DMS 273 (cell line): Measurements from ENCODE around the gene PTGDR2.

ENCODE experiments used
- DNase-seq: peaks from one replicate; lab custom pipeline; 2025; ENCODE audit not compliant: unreplicated experiment; lab: John Stamatoyannopoulos, UW

The PTGDR2 gene

DNA sequence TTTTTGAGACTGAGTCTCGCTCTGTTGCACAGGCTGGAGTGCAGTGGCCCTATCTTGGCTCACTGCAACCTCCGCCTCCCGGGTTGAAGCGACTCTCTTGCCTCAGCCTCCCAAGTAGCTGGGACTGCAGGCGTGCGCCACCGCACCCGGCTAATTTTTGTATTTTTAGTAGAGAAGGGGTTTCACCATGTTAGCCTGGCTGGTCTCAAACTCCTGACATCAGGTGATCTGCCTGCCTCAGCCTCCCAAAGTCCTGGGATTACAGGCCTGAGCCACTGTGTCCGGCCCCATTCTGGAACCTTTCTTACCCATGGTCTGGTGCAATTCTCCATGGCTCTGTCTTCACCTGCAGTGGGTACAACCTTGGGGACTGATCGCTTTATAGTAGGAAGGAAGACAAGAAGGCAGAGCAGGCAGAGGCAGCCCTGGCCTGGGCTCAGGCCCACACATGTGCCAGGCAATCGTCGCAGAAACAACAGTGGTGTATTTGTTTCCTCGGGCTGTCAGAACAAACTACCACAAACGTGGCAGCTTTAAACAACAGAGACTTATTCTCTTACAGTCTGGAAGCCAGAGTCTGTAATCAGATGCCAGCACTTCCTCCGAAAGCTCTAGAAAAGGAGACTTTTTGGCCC, 4.0 kb upstream of the PTGDR2 start:
- DNase-seq, result no peak

DNA sequence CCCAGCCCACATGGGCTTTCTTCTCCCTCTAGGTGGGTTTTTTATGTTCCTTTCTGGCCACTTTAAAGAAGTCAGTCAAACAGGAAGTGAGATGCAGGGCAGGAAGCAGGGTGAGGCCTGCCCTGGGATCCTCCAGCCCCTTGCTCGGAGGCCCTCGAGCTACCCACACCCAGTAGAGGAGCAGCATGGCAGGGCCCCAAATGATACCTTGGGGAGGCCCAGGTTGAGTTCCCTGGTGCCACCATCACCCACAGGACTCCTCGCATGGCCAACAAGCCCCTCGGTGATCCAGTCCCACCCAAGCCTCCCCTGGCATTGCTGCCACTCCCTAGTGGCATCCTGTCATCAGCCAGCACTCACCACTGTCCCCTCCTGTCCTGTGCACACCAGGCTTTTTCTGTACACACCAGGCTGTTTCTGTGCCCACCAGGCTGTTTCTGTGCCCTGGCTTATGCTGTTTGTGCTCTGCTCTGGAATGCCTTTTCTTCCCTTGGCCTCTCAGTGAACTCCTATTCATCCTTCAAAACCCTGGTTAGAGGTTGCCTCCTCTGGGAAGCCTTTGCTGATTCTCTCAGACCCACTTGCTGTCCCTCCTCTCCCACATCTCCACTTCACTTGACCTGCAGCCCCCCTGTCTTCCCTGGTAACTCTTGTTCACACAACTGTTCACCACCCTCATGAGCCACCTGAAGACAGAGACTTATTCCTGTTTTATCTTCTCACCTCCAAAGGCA, 3.1 kb upstream of the PTGDR2 start:
- no peak for DNase-seq

DNA sequence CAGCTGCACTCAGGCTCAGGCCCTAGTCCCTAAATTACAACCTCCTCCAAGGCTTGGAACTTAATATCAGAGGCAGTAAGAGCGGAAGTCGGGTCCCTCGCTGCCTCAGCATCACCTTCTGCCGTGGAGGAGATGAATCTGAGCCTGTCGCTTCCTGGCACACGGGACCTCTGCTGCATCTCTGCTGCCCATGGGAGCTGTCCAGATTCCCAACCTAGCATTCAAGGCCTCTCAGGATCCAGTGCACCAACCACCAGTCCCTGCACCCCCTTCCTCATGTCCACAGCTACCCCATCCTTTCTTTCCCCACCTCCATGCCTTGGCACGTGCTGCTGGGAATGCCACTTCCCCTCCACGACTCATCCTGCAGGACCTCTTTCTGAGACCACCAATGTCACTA, 2.5 kb upstream of the PTGDR2 start:
- no peak for DNase-seq

DNA sequence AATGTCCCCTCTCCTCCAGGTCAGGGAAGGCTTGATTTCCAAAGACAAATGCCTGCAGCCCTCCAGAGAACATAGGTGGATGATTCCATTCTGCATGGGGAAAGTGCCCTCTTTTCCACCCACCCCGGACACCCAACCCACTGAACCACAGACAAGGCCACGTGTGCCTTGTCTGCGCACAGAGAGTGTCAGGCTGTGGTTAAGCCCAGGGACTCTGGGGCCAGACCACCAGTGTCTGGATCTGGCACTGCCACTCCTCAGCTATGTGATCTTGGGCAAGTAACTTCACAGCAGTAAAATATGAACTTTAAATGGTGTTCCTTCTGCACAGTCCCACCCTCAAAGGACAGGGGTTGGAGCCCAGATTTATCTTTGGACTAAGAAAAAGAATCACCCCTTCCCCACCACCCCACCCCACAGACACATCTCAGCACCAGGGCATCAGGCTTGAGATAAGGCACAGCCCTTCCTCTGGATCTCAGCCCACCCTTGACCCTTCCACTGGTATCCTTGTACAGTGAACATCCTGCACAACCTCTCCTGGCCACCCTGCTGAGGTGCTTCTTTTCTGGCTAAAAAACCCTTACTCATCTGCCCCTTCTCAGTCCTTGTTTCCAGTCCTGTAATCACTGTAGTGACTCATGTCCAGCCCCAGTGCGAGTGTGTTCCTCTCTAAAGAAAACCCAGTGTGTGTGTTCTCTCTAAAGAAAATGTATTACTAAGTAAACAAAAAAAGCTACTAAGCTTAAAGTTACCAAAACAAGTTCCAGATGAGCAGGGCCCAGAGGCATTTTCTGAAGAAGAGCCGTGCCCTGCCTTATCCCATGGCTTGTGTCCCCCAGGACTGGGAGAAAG, 1.9 kb upstream of the PTGDR2 start:
- no peak for DNase-seq

DNA sequence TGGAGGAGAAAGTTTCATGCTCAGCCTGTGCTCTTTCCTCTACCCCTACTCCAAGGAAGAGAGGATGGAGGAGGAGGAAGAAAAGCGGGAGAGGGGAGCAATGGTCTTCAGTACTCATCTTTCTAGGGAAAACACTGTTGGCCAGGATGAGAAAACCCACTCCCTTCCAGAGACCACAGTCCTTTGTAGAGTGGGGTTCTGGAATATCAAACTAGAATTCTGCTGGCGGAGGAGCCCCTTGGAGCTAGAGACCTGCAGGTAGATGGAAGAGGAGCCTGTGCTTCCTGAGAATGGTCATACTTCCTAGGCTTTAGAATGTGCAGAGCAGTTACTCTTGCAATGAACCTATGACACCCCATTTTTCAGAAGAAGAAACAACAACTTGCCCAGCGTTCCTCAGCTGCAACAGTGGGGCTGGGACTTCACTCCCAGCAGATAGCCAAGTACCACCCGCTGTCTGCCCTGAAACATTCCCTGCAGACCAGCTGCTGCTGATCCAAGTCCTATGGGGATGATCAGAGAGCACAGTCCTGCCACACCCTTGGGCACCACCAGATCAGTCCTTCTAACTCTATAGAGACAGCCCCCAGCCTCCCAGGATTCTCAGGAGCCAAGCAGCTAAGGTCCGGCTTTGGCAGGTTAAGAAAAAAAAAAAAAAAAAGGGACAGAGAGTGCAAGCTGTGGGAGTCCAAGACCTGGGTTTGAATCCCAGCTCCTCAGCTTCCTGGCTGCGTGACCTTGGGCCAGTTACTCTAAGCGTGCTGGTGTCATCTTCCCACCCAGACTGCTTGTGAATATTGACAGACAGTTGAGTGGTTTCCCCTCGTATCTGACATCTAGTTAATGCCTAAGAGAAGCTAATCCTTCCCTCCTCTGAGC, 664 bp downstream of the PTGDR2 start:
- DNase-seq, result no peak

DNA sequence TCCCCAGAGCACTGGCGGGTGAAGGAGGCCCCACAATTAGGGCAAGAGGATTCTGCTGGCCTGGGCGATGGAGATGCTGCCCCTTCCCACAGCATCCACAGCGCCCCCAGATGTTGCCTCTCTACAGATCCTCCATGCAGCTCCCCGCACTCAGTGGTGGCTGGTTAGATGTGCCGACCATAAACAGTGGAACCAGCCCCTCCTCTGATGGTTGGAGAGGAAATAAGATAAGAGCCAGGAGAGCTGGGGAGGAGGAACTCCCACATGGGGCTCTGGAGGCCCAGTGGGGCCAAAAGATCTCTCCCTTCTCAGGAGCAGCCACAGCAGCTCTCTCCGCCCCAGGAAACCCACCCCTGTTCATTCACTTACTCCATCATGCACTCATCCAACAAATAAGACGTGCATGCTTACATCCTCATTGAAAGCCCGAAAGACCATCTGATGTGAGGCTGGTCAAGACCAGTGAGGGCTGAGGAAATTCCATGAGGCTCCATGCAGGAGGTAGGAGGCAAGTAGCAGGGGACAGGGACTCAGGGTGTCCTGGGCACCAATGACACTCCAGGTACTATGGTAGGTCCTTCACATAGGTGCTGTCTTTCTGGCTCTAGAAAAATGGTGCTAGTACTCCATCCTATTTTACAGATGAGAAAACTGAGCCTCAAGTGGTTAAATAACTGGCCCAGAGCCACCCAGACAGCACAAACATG, 1.5 kb downstream of the PTGDR2 start:
- DNase-seq, result no peak

DNA sequence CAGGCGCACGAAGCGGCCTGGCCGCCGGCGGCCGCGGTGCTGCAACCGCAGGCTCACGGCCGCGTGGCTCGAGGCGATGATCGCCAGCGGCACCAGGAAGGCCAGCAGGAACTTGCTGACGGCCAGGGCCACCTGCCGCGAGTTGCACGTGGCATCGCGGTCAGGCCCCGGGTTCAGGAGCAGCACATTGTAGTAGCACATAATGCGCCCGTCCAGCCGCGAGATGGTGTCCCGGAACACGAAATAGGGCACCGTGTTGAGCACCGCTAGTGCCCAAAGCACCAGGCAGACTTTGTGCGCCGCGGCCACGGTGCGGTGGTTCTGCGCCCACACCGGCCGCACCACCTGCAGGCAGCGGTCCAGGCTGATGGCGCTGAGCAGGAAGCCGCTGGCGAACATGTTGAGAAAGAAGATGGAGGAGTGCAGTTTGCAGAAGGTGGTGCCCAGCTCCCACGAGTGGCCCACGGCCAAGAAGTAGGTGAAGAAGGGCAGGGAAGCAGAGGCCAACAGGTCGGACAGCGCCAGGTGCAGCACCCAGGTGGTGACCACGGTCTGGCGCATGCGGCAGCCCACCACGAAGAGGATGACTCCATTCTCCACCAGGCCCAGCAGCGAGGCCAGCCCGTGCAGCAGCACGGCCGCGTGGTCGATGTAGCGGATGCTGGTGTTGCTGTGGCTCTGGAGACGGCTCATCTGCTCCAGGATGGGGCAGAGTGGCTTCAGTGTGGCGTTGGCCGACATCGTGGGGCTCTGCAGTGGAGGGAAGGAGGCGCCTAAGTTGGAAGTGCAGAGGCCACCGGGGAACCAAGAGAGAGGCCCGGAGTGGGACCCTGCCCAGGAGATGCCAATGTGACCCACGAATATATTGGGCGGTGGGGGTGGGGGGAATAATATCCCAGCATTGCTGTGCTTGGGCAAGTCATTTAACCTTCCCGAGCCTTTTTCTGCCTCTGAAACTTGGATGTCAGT, 2.5 kb downstream of the PTGDR2 start:
- no peak for DNase-seq

DNA sequence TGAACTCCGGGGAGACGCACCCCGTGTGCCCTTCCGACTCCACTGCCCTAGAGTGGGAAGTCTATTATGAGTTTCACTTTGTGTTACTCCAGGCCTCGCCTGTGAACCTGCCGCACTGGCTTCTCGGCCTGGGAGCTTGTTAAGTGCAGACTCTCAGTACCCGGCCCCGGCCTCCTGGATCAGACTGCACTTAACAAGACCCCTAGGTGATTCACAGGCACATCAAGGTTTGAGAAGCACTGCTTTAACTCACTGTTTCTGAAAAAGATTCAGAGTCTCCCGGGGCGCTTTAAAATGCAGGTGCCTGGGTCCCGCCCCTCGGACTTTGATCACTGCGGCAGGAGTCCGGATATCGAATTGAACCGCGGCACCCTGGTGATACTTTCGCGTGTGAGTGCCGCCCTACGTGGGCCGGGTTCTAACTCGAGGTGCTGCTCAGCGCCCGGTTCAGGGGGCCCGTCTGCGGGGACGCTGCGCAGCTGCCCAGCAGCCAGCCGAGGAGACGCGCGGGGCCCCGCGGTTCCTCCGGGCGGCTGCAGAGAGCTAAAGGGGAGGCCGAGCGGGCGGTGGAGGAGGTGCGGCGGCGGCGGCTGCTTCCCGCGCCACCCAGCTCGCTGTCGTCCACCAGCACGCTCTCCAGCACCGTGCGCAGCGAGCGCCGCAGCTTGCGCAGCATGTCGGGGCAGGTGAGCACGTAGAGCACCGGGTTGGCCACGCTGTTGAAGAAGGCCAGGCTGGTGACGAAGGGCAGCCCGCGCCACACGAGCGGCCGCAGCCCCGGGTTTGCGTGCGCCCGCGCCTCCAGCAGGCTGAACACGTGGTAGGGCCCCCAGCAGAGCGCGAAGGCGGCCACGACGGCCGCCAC, 3.4 kb downstream of the PTGDR2 start:
- DNase-seq, result no peak

DNA sequence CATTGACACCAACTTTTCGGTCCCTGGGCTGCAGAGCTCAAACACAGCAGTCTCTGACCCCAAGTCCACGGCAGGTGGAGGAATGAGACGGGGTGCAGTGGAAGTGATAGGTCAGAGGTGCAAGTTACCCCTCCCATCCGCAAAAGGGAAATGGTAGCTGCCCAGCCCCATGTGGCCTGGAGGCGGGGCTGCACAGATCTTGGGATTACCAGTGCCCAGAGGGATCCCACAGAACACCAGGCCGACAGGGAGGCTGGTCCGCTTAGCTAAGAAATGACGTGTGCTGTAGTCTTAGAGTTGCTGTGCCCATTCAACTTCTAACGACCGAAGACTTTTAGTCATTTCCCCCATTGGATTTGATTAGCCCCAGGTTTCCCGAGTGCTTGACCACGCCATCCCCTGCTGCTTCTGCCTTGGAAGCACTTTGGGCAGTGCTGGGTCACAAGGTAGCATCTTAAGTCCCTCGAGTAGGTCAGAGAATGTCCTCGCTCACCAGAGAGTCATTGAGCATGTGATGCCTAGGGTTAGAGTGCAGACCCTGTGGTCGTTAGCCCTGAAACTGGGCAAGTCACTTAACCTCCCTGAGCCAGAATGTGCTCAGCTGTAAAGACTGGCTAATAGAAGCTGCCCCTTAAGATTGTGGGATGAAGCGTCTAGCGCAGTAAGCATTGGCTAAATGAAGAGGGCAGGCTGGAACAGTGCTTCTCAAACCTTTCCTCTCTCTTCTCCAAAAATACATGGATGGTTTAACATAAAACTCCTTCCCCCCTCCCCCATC, 4.2 kb downstream of the PTGDR2 start:
- DNase-seq, result no peak

DNA sequence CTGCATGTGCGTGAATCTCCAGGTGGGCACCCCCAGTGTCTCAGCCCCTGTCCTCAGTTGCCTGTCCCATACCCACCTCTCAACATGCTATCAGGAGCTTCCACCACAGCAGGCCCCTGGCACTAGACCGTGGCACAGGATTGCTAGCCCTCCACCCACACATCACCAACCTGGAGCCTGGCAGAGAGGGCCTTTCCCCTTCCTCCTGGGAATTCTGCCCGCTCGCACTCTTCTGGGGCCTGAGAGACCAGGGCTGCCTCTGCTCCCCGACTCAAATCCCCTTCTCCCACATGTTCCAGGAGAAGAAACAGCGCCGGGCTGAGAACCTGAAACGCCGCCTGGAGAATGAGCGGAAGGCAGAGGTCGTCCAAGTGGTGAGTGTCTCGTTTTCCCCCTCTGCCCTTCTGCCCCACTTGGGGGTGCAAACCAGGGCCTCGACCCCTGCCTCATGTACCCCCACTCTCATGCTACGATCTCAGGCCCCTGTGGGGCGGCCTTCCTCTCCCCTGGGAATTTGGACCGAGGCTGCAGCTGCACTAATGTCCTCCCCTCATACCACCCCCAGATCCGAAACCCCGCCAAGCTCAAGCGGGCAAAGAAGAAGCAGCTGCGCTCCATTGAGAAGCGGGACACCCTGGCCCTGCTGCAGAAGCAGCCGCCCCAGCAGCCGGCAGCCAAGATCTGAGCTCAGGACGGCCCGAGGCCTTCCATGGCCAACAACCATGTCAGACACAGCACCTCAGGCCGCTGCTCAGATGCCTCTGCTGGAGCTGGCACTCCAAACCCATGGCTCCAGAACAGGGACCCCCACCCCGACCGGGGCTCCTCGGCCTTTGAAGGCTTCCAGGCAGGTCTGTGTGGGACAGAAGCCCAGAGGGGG, 5.9 kb downstream of the PTGDR2 start:
- no peak for DNase-seq

DNA sequence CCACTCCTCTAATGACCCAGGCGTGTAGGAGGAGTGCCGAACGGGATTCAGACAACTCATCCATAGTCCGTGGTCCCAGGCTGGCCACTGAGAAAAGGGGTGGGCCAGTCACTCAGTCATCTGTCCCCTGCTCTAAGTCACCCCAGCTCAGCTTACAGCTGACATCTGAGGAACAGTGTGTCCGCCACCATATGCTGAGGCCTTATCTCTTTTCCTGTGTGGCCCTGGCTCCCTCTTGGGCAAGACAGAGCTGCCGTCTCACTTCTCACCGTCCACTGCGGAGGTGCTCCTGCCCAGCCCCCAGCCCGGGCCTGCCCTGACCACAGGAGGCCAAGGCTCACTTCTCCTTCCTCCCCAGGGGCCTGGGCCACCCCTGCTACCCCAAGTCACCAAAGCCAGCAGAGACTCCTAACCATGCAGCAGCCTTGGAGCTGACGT, 7.0 kb downstream of the PTGDR2 start:
- no peak for DNase-seq

DNA sequence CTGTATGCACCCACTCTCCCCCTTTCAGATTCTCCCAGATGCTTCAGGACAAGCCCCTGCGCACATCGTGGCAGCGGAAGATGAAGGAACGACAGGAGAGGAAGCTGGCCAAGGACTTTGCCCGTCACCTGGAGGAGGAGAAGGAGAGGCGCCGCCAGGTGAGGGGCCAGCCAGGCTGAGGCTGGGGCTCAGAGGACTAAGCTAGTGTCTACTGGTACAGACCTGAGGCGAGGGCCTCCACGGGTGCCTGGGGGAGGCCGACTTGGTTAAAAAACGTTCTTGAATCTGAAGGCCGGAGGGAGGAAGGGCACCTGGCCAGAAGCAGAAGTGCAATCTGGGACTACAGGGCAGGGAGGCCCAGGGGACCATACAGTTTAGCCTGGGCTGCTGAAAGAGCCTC, 7.9 kb downstream of the PTGDR2 start:
- DNase-seq, result no peak

DNA sequence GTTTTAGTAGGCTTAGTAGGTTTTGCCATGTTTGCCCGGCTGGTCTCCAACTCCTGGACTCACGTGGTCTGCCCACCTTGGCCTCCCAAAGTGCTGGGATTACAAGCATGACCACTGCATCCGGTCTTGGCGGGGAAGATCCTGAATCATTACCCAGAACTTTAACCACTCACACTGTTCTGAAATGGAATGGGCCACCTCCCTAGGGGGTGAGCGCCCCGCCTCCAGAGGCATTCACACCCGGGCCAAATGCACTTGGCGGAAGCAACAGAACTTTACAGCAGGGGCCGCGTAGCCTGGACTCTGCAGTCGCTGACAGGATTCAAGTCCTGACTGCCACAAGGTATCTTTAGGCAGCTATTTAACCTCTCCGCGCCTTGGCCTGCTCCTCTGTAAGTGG, 8.5 kb downstream of the PTGDR2 start:
- DNase-seq, result no peak

DNA sequence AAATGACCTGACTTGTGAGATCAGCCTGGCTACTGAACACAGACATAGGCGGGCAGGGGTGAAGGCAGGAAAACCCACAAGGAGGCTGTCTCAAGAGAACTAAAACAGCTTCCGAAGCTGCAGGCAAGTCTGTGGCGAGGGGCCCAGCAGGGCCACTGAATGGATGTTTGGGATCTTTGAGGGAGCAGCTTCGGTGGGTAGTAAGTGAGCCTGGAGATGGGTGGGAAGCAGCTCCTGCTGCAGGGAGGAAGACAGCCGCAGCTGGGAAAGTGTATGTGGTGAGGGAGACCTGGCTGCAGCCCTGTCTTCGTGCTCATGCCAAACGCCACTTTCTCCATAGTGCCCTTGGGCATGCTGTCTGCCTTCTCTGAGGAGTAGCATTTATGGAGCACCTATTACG, 10.4 kb downstream of the PTGDR2 start:
- no peak for DNase-seq

DNA sequence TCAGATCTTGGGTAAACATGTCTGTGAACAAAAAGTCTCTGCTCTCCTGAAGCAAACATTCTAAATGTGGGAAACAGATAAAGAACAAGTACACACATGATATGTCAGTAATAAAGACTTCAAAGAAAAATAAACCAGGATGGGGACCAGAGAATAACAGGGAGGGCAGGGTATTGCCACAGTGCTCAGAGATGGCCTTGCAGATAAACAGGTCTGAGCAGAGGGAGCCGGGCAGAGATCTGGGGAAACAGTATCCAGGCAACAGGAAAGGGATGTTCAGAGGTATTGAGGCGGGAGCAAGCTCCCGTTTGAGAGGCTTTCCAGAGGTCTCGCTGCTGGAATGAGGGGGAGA, 10.9 kb downstream of the PTGDR2 start:
- no peak for DNase-seq

DNA sequence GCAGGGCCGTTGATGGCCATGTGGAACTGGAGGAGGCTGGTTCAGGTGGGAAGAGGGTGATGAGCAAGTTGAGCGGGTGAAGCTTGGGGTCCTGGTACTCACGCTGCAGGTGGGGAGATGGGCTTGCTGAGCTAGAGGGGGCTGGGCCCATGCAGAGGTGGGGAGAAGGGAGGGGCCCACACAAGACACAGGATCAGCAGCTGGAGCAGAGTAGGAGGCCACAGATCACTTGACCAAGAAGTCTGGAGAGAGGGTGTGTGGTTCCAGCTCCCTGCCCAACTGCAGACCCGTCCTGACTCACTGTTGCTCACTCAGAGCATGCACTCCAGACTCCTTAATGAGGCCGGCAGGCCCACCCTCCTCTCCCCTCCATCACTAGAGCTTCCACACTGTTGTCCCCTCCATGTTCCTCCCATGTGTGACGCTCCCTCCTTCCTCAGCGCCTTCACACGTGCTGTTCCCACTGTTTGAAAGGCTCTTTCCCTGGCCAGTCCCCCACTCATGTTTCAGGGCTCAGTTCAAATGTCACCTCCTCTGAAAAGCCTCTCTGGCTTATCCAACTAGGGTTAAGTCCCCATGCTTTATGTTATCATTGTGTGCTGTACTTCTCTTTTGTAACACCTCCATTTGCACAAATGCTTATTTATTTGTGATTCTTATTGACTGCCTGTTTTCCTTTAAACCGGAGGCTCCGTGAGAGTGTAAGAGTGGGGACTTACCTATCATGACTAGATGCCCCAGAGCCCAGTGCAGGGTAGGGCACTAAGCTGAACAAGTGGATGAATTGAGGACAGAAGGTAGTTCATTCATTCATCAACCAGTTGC, 11.5 kb downstream of the PTGDR2 start:
- no peak for DNase-seq
